IMR-90 (cell line): ENCODE measurements around the gene ORMDL3. TPM values are rescaled to one million over a fixed set of nuclear protein-coding genes. Genes with fewer than 3 reads are reported as not detected.

Experiments
- ATAC-seq: fragments of 200-7000 bp; cut with Tn5 transposase; 2 replicates; pipeline ENCODE4 v1.9.1; 2020; ENCODE audit warnings: low read depth, mild to moderate bottlenecking, moderate library complexity
- BruUV-seq: library from RNA; stranded (reverse); fragments of 400-500 nt; replicated peaks from 2 replicates; lab custom pipeline; 2021; lab: Mats Ljungman, UMichigan
- CTCF ChIA-PET: fragments of 300-600 bp; formaldehyde crosslinking; extraction: SDS; loops from one replicate; lab custom pipeline; 2021; ENCODE audit warnings: antibody characterized with exemption; lab: Yijun Ruan, JAX
- POLR2A ChIA-PET: fragments of 300-600 bp; sonication (Branson Sonifier 250); formaldehyde crosslinking; loops from one replicate; lab custom pipeline; 2022; ENCODE audit warnings: antibody characterized with exemption; ENCODE audit not compliant: unreplicated experiment; lab: Charles Lee
- DNase-seq: peaks from one replicate; pipeline ENCODE4 v3.0.0; 2013
- H2AFZ ChIP-seq: replicated peaks from 2 replicates; pipeline ENCODE3; 2013; ENCODE audit warnings: low read length, mild to moderate bottlenecking; ENCODE audit not compliant: poor library complexity
- H2AK5ac ChIP-seq: 2 replicates; pipeline ENCODE4 v1.6.1; 2013; ENCODE audit warnings: low read depth, low read length, inconsistent platforms
- H2AK9ac ChIP-seq: replicated peaks from 2 replicates; pipeline ENCODE3; 2013; ENCODE audit warnings: mild to moderate bottlenecking, low read depth, low read length, moderate library complexity; ENCODE audit not compliant: poor library complexity
- H2BK120ac ChIP-seq: 2 replicates; pipeline ENCODE4 v1.6.1; 2013; ENCODE audit warnings: low read depth, low read length, inconsistent platforms
- H2BK15ac ChIP-seq: 3 replicates; pipeline ENCODE4 v1.6.1; 2013; ENCODE audit warnings: low read depth, low read length, inconsistent platforms
- H2BK20ac ChIP-seq: 2 replicates; pipeline ENCODE4 v1.6.1; 2013; ENCODE audit warnings: low read depth, mild to moderate bottlenecking, inconsistent platforms, low read length, moderate library complexity
- H2BK5ac ChIP-seq: 2 replicates; pipeline ENCODE4 v1.6.1; 2013; ENCODE audit warnings: mild to moderate bottlenecking, low read depth, low read length, inconsistent platforms; ENCODE audit not compliant: poor library complexity, severe bottlenecking
- H3K14ac ChIP-seq: replicated peaks from 2 replicates; pipeline ENCODE4 v1.6.1; 2013; ENCODE audit warnings: low read depth, low read length, inconsistent platforms
- H3K18ac ChIP-seq: 2 replicates; pipeline ENCODE4 v1.6.1; 2013; ENCODE audit warnings: low read depth, low read length, control low read depth
- H3K23ac ChIP-seq: 2 replicates; pipeline ENCODE4 v1.6.1; 2013; ENCODE audit warnings: low read depth, low read length, inconsistent platforms
- H3K27ac ChIP-seq: 2 replicates; pipeline ENCODE4 v1.5.1; 2013; ENCODE audit warnings: mild to moderate bottlenecking, control low read depth, low read length; ENCODE audit not compliant: insufficient read depth
- H3K27me3 ChIP-seq: 2 replicates; pipeline ENCODE4 v1.6.1; 2013; ENCODE audit warnings: low read length; ENCODE audit not compliant: control insufficient read depth, insufficient read depth
- H3K36me3 ChIP-seq: 2 replicates; pipeline ENCODE4 v1.6.1; 2013; ENCODE audit warnings: low read length, mixed read lengths; ENCODE audit not compliant: control insufficient read depth, insufficient read depth
- H3K4ac ChIP-seq: 2 replicates; pipeline ENCODE4 v1.6.1; 2013; ENCODE audit warnings: low read depth, low read length, inconsistent platforms
- H3K4me1 ChIP-seq: 2 replicates; pipeline ENCODE4 v1.6.1; 2013; ENCODE audit warnings: low read length, mixed read lengths; ENCODE audit not compliant: control insufficient read depth, insufficient read depth
- H3K4me2 ChIP-seq: 2 replicates; pipeline ENCODE4 v1.6.1; 2013; ENCODE audit warnings: low read depth, mild to moderate bottlenecking, control low read depth, low read length, moderate library complexity
- H3K4me3 ChIP-seq: 2 replicates; pipeline ENCODE4 v1.5.1; 2013; ENCODE audit warnings: low read depth, mild to moderate bottlenecking, control low read depth, low read length, moderate library complexity; ENCODE audit not compliant: insufficient read depth
- H3K56ac ChIP-seq: 2 replicates; pipeline ENCODE4 v1.6.1; 2013; ENCODE audit warnings: low read length, inconsistent platforms; ENCODE audit not compliant: insufficient read depth; ENCODE audit errors: extremely low read depth
- H3K79me1 ChIP-seq, 2 experiments: 2 replicates each; pipeline ENCODE4 v1.6.1; 2013; ENCODE audit warnings: low read length in 2 of 2, inconsistent platforms in 1 of 2, low read depth in 1 of 2
- H3K9ac ChIP-seq: 2 replicates; pipeline ENCODE4 v1.6.1; 2013; ENCODE audit warnings: low read depth, low read length, control low read depth
- H3K9me1 ChIP-seq: 2 replicates; pipeline ENCODE4 v1.6.1; 2013; ENCODE audit warnings: low read length, inconsistent platforms; ENCODE audit not compliant: insufficient read depth
- H3K9me3 ChIP-seq: 2 replicates; pipeline ENCODE4 v1.6.1; 2013; ENCODE audit warnings: low read length; ENCODE audit not compliant: control insufficient read depth, insufficient read depth
- H4K20me1 ChIP-seq: 2 replicates; pipeline ENCODE4 v1.6.1; 2013; ENCODE audit warnings: low read length, inconsistent platforms; ENCODE audit not compliant: insufficient read depth
- H4K5ac ChIP-seq: 2 replicates; pipeline ENCODE4 v1.6.1; 2013; ENCODE audit warnings: mild to moderate bottlenecking, low read depth, low read length, control low read depth
- H4K8ac ChIP-seq, 2 experiments: 2 replicates each; pipeline ENCODE4 v1.6.1; 2013; ENCODE audit warnings: low read depth in 2 of 2, low read length in 2 of 2, control low read depth in 1 of 2, inconsistent platforms in 1 of 2
- H4K91ac ChIP-seq: 2 replicates; pipeline ENCODE4 v1.6.1; 2013; ENCODE audit warnings: low read depth, low read length, inconsistent platforms; ENCODE audit not compliant: insufficient read depth
- BHLHE40 ChIP-seq: fragments of 150-350 bp; IDR thresholded peaks from 2 replicates; pipeline ENCODE4 v1.6.1; 2016; ENCODE audit warnings: mild to moderate bottlenecking, low read depth, low read length
- CEBPB ChIP-seq: IDR thresholded peaks from 2 replicates; pipeline ENCODE4 v1.6.1; 2012; ENCODE audit warnings: low read depth, low read length, improper control_type of control experiment
- FOS ChIP-seq: fragments of 150-350 bp; IDR thresholded peaks from 2 replicates; pipeline ENCODE4 v1.6.1; 2016; ENCODE audit warnings: low read depth, low read length
- MAFK ChIP-seq: IDR thresholded peaks from 2 replicates; pipeline ENCODE4 v1.6.1; 2012; ENCODE audit warnings: low read depth, low read length, improper control_type of control experiment
- MXI1 ChIP-seq: IDR thresholded peaks from 2 replicates; pipeline ENCODE4 v1.6.1; 2012; ENCODE audit warnings: low read depth, mild to moderate bottlenecking, low read length, moderate library complexity, borderline replicate concordance
- WGBS, 2 experiments: methylation state at CpG; one replicate each; pipeline versions ENCODE4 v1.1.5 to v1.1.7; 2013; ENCODE audit warnings: missing lambda C conversion rate in 2 of 2; ENCODE audit not compliant: insufficient read length in 1 of 2; ENCODE audit errors: extremely low coverage in 2 of 2; 5-methylcytosine and 5-hydroxymethylcytosine counted together
- dilution Hi-C: fragments of 300-500 bp; cut with HindIII; formaldehyde crosslinking; loops from one replicate; pipeline ENCODE4 v1.14.3; 2018; ENCODE audit warnings: low sequenced_read_pairs; ENCODE audit not compliant: unreplicated experiment
- in situ Hi-C: fragments of 300-500 bp; cut with MboI; formaldehyde crosslinking; loops from 3 replicates; pipeline ENCODE4 v1.14.3; 2019; ENCODE audit warnings: low sequenced_read_pairs, inconsistent platforms, mixed read lengths
- intact Hi-C: fragments of 100-400 bp; cut with micrococcal nuclease; formaldehyde crosslinking; loops from 2 replicates; pipeline ENCODE4 v1.10.0; 2022
- polyA plus RNA-seq, 3 experiments: library from polyadenylated mRNA; depleted of rRNA; stranded (reverse); fragments of >200 nt; gene quantifications; 2 replicates each; pipeline ENCODE4 v1.2.3, GENCODE V29; 2012; ENCODE audit warnings: low replicate concordance in 1 of 3
- total RNA-seq: library from RNA; depleted of rRNA; stranded (reverse); fragments of >200 nt; gene quantifications from 2 replicates; pipeline ENCODE4 v1.2.3, GENCODE V29; 2012

ORMDL3 gene
- total and polyA plus RNA-seq, 2 of the 4 experiments (the other 2 are of a cell fraction): 45.7 to 78.6 TPM

- Histone ChIP-seq H3K4me1 (peaks cover 38% of the 10 kb centered on the region), H3K14ac (peak overlapping the region; percentile 92), H4K5ac (peak overlapping the region; percentile 82; the same call in 1 of the 2 replicates), H2AK5ac (peak overlapping the region; percentile 80), H3K79me1 (peaks cover under 1 to 44% of the 10 kb centered on the region in 2 experiments; a peak in 3 of 4 replicates), H2BK120ac (peak overlapping the region; percentile 89), H3K18ac (peak overlapping the region; percentile 88; the same call in 1 of the 2 replicates), H3K4me3 (peak overlapping the region; percentile 17; the same call in 1 of the 2 replicates), H3K9ac (no peak overlapping the region; the same call in 1 of the 2 replicates), H3K9me1 (peaks cover 17% of the 10 kb centered on the region), H3K4me2 (peak overlapping the region; percentile 77), H2BK20ac (peak overlapping the region; percentile 94), H4K91ac (peak overlapping the region; percentile 84), H3K56ac (peak overlapping the region; percentile 72; the same call in 1 of the 2 replicates), H3K36me3 (peaks cover under 1% of the 10 kb centered on the region; the same call in 1 of the 2 replicates), H2AK9ac (peak overlapping the region; percentile 31), H3K9me3 (no peaks in the 10 kb centered on the region), H2AFZ (no peak overlapping the region), H3K4ac (peak overlapping the region; percentile 94), H2BK15ac (peak overlapping the region; percentile 65; the same call in 2 of the 3 replicates), H3K23ac (peak overlapping the region; percentile 91), H3K27me3 (no peaks in the 10 kb centered on the region), H2BK5ac (peak overlapping the region; percentile 99), H3K27ac (peak overlapping the region; percentile 49), H4K20me1 (peaks cover 41% of the 10 kb centered on the region), H4K8ac (peak overlapping the region in 1 of 2 experiments; percentile 95; a peak in 3 of 4 replicates)
- in situ Hi-C loops (no loop called here), intact Hi-C loops (loop anchor here (2.0 kb wide), 1 partner anchor 24 kb away; no protein-coding TSS in a partner anchor), dilution Hi-C loops (no loop called here)
- POLR2A ChIA-PET: no interaction called here
- TF ChIP-seq CEBPB (peak; percentile 82), MAFK (0 out of 2 replicates have a peak, but pooled peaks have one; percentile 16), MXI1 (no peak), FOS (peak; percentile 87), BHLHE40 (peak; percentile 6; the same call in 1 of the 2 replicates)
- WGBS, 2 experiments: 27% methylated on average over 3 of the region's 8 CpGs; no CpG with 5 or more reads in 1 of the 2 experiments
- BruUV-seq: no TSS peak
- ATAC-seq (peak; percentile 25), DNase-seq (peak; percentile 96)
- CTCF ChIA-PET: interaction anchor here (0.5 to 1.0 kb wide), 2 partner anchors 10 to 30 kb away, joined by 3 to 6 read pairs; no protein-coding TSS in a partner anchor
These were observed 1.7 kb upstream of the ORMDL3 start for GRCh38 chr17:39928858-39929645.
